Testis (tissue), 2 donors: ENCODE results near the gene LDLRAD4.

Experiments used
- POLR2A ChIP-seq: fragments of 450-650 bp; IDR thresholded peaks from one replicate; pipeline ENCODE4 v1.6.1; 2017; ENCODE audit warnings: antibody characterized with exemption, mild to moderate bottlenecking, moderate library complexity
- TF ChIP-seq, protein P1 (sequence below), 3 experiments: fragments of 450-650 bp in 2 of 3; fragments of 200-600 bp in 1 of 3; sonication (generic) in 1 of 3; IDR thresholded peaks; one replicate each; pipeline ENCODE4 v1.5.1; 2016 to 2019; ENCODE audit warnings: antibody characterized with exemption in 3 of 3, mild to moderate bottlenecking in 2 of 3, moderate library complexity in 1 of 3

DNA sequence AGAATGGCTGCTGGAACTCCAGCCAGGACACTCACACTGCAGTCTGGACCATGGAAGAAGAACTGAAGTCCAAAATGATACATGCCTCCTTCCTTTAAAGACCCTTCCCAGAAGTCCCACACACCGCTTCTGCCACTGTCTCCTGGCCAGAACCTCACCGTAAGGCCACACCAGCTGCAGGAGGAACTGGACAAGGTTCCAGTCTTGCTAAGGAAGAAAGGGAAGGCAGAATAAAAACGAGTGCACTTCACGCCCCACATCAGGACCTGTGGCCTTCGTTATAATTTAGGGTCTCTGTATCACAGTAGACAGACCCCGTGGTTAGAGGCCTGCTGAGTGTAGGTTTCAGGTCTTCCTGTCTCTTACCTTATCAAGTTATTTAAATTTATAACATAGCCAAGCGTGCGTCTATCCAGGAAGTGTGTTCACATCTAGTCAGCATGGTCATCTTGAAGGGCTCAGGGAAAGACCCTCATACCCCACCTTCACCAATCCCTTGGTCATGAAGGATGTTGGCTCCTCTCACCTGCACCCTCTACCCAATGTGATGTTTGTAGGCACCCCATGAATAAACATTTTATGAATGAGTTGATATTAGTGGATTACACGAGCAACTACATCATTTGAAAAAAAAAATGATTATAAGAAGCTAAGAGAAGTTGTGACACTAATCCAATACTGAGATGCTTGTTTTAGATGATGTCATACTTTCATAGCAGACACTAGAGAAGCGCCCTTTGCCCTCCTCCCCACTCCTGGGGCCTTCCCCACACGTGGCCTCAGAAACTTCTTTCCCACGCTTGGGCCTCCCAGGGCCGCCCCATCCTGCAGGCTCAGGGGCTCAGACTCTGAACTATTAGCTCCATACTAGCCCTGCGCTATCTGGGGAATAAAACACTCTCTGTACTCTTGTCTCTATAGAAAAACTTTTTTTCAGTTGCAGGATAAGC, 350.2 kb downstream of the LDLRAD4 start:
- no peak for TF ChIP-seq POLR2A
- TF ChIP-seq, protein P1, sequence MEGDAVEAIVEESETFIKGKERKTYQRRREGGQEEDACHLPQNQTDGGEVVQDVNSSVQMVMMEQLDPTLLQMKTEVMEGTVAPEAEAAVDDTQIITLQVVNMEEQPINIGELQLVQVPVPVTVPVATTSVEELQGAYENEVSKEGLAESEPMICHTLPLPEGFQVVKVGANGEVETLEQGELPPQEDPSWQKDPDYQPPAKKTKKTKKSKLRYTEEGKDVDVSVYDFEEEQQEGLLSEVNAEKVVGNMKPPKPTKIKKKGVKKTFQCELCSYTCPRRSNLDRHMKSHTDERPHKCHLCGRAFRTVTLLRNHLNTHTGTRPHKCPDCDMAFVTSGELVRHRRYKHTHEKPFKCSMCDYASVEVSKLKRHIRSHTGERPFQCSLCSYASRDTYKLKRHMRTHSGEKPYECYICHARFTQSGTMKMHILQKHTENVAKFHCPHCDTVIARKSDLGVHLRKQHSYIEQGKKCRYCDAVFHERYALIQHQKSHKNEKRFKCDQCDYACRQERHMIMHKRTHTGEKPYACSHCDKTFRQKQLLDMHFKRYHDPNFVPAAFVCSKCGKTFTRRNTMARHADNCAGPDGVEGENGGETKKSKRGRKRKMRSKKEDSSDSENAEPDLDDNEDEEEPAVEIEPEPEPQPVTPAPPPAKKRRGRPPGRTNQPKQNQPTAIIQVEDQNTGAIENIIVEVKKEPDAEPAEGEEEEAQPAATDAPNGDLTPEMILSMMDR (IDR thresholded peaks at IDR 0.05) = no peak
